GM19452 (cell line): ENCODE results near the gene DCTN2.
"Not testable (repeated sequence)": the region's sequence is repeated elsewhere in the genome, so short reads cannot be mapped to it uniquely, and the experiment has no call there.

Experiments used
- ATAC-seq: cut with Tn5 transposase; IDR thresholded peaks from one replicate; pipeline ENCODE4 v1.9.1; 2021; ENCODE audit not compliant: unreplicated experiment

The DCTN2 gene

DNA sequence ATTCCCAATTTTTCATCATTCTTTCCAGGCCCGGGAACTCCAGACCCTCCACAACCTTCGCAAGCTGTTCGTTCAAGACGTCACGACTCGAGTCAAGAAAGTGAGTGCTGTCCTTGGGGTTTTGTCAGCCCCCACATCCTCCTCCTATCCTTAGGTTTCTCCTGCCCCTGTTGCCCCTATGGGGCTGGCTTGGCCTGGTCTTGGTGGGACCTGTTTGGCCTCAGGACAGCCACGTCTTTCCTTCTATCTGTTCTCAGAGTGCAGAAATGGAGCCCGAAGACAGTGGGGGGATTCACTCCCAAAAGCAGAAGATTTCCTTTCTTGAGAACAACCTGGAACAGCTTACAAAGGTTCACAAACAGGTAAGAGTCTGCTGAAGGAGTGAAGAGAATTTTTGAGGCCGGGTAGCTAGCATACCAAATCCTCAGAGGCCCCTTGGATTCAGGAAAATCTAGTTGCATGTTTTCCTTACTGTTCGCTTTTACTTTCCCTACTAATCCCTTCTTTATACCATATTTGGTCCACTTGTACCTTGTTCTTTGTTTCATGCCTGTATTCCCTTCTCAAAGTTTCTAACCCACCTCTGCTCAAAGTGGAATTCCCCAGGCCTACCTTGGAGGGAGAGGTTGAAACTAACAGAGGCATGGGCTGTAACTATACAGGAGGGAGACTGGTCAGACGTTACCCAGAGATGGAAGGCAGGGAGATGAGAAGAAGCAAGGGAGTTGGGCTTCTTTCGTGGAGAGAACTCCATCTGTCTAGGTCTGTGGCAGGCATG, 31.2 kb upstream of the DCTN2 start:
- no peak for ATAC-seq

DNA sequence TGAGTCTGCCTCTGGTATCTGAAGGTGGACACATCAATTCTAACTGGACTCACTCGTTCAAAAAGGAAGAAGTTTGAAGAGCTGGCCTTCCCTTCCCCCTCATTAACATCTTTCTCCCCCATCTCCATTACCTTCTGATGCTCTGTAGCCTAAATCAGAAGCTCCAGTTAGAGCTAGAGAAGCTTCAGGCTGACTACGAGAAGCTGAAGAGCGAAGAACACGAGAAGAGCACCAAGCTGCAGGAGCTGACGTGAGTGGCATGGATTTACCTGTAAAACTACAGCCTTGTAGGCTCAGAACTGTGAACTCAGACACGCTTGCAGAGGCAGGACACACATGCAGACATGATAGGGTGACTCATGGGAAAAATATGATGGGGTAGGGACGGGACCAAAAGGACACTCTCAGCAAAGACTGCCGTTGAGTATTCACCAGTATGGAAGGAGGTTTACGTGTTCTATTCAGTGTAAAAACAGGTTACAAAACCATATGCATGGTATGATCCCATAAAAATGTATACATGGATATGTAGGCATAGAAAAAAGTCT, 29.7 kb upstream of the DCTN2 start:
- ATAC-seq, result no peak

DNA sequence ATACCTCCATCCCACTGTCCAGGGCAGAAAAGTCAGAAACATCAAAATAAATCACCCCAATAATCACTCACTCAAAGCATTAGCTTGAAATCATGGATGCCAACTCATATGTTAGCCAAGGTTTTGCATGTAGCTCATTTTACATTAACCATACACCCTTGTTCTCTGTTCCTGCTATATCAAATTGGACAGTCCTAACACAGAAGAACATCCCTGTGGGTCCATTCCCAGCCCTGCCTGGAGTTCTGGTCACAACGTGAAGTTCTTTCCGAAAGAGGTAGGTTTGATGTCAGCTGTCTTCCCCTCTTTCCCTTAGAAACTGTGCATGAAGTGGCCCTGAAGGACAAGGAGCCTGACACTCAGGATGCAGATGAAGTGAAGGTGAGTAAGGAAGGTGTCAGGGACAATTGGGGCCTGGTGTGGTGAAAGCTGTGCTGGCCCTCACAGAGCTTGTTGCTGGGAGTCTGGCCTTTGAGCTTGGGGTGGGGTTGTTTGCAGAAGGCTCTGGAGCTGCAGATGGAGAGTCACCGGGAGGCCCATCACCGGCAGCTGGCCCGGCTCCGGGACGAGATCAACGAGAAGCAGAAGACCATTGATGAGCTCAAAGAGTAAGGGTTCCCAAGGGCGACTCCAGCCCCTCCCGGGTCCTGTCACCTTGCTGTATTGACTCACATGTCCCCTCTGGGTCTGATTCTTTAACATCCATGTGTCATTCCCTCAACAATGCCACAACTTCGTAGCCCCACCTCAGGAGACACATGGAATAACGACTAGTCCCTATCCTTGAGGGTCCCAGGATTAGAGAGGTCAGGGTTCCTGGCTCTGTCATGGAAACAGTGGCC, 29.0 kb upstream of the DCTN2 start:
- no peak for ATAC-seq

DNA sequence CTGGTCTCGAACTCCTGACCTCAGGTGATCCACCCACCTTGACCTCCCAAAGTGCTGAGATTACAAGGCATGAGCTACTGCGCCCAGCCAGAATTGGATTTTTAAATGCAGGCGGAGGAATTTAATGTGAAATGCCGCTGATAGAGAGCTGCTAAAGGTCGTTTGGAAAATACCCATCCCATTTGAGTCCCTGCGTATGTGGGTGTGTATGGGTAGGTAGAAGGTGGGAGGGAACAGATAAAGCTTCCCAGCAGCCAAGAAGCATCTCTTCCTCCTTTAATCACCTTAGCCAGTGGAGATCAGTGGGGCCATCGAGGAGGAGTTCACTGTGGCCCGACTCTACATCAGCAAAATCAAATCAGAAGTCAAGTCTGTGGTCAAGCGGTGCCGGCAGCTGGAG, 27.8 kb upstream of the DCTN2 start:
- ATAC-seq, result no peak

DNA sequence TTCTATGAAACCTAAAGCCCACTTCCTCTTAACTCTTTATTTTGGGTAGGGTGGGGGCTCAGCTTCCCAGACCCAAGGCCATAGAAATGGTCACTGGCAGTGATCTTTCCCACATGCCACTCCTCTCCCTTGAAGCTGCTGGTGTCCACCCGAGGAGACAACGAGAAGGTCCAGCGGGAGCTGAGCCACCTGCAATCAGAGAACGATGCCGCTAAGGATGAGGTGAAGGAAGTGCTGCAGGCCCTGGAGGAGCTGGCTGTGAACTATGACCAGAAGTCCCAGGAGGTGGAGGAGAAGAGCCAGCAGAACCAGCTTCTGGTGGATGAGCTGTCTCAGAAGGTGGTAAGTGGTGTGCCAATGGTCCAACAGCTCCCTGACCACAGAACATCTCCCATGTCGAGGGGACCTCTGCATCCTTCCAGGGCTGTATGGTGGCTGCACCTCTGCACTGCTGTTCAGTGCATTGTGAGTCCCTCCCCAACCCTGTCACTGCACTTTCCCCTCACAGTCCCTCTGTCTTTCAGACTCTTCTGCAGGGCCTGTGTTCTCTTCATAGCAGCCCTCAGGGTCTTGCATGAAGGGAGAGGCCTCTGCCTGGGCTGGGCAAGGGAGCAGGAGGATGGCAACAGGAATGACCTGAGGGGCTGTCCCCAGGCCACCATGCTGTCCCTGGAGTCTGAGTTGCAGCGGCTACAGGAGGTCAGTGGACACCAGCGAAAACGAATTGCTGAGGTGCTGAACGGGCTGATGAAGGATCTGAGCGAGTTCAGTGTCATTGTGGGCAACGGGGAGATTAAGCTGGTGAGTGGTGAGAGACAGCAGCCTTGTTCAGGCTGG, 25.2 kb upstream of the DCTN2 start:
- no peak for ATAC-seq

DNA sequence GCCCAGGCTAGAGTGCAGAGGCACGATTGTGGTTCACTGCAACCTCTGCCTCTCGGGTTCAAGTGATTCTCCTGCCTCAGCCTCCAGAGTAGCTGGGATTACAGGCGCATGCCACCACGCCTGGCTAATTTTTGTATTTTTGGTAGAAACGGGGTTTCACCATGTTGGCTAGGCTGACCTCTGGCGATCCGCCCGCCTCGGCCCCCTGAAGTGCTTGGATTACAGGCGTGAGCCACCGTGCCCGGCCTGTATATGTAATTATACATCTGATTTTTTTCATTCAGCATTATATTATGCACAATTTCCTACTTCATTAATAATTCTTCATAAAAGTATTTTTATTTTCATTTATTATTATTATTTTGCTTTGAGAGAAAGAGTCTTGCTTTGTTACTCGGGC, 23.4 kb upstream of the DCTN2 start:
- ATAC-seq, result not testable (repeated sequence)

DNA sequence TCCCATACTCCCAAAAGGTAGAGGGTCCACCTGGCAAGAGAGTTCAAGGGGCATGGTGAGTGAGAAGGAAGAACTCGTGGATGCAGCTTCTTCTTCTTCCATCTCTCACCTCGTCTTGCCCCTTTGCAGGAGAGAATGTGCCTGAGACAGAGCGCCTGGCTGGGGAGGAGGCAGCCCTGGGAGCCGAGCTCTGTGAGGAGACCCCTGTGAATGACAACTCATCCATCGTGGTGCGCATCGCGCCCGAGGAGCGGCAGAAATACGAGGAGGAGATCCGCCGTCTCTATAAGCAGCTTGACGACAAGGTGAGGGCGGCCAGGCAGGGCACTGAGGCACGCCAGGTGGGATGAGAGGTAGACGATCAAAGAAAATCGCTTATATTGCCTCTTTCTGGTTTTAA, 22.9 kb upstream of the DCTN2 start:
- ATAC-seq, result no peak

DNA sequence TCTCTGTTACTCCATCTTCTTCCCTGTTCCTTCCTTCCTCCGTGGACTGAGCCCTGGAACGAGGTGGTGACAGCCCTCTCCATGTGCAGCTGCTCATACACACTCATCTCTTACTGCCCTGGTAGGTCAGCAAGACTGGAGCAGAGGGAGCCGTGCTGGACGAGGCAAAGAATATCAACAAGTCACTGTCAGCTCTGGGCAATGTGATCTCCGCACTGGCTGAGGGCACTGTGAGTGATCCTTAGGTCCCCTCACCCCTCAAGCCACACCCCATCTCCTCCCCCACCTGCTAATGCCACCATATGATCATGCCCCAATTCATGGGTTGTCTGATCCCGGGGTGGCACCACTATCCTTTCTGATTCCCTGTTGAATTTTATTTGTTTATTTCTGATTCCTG, 21.8 kb upstream of the DCTN2 start:
- no peak for ATAC-seq

DNA sequence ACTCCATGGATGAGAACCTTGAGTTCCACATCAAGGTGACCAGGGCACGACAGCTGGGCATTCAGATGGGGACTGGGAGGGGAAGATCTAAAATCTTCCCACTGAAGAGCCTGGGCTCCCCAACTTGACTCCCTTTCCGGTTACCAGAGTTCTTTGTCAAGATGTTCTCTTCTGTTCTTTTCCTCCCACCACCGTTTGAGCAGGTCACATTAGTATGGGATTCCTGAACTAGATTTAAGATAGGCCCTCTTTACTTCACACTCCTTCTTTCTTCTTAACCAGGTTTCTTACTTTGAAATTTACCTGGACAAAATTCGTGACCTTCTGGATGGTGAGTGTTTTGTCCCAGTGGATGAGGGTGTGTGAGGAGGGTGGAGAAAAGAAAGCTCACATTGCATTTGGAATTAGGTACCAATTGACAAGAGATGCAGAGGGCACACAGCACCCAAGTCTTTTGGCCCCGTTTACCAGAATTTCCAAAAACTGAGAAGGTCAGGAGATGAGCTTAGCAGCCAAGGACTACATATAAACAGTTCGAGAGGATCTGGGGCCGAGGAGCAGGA, 17.3 kb upstream of the DCTN2 start:
- no peak for ATAC-seq

DNA sequence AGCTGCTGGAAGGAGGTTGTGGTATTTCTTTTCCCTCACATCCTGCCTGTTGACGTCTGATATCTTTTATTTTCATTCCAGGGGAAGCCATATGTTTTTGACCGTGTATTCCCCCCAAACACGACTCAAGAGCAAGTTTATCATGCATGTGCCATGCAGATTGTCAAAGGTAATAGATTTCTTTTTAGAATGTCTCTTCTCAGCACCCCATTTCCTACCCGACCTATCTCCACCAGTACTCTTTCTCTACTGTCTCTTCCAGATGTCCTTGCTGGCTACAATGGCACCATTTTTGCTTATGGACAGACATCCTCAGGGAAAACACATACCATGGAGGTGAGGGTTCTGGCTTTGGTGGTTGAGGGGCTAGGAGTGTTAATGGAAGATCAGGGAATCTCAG, 16.4 kb upstream of the DCTN2 start:
- ATAC-seq, result no peak

DNA sequence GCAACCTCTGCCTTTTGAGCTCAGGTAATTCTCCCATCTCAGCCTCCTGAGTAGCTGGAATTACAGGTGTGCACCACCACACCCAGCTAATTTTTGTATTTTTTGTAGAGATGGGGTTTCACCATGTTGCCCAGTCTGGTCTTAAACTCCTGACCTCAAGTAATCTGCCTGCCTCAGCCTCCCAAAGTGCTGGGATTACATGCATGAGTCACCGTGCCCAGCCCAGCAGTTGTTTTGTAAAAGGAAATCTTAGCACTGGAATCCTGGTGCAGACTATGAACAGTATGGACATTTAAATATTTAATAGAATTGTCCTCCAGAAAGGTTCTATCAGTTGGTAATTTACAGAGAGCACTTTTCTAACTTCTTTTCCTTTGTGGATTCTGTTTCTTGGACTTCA, 14.1 kb upstream of the DCTN2 start:
- not testable (repeated sequence) for ATAC-seq

DNA sequence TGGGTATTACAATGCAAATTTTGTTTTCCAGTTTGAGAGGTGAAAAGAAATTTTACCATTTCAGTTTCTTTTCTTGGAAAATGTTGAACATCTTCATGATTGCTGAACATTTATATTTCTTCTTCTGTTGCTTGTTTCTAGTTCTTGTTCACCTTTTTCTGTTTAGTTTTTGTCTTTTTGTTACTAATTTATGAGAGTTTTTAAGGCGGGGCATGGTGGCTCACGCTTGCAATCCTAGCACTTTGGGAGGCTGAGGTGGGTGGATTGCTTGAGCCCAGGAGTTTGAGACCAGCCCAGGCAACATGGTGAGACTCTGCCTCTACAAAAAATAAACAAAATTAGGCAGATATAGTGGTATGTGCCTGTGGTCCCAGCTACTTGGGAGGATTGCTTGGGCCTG, 13.5 kb upstream of the DCTN2 start:
- no peak for ATAC-seq

DNA sequence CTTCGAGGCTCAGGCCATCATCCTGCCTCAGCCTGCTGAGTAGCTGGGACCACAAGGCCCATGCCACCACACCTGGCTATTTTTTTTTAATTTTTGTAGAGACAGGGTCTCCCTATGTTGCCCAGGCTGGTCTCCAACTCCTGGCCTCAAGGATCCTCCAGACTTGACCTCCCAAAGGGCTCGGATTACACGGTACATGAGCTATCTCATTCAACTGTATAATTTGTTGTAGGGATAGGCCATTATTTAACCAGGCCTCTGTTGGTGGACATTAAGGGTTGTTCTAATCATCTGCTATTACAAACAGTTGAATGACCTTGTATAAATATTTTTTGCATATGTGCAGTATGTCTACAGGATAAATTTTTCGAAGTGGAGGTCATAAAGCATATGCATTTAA, 11.9 kb upstream of the DCTN2 start:
- ATAC-seq, result no peak

DNA sequence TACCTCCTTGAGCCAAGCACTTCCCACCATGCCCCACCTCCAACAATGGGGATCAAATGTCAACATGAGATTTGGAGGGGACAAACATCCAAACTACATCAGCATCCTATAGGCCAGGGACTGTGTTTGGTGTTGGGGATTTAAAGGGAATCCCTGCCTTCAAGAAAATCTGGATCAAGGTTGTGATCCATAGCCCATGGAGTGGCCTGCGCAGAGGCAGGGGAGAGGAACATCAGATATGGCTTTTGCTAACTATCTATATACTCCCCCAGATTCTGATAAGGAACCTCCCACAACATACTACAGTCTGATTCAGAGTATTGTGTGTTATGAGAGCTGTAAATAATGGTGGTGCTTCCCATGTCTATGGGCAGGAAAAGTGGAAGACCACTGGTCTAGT, 7.9 kb upstream of the DCTN2 start:
- ATAC-seq, result no peak

DNA sequence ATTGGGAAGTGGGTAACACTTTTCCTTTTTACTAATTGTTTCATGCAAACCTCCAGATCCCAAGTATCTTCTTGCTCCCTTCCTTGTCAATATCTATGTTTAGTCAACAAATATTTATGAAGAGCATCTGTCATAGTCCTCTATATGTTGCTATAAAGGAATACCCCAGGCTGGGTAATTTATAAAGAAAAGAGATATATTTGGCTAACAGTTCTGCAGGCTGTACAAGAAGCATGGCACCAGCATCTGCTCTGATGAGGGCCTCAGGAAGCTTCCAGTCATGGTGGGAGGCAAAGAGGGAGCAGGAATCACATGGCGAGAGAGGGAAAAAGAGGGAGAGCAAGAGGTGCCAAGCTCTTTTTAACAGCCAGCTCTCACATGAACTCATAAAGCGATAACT, 7.5 kb upstream of the DCTN2 start:
- ATAC-seq, result no peak

DNA sequence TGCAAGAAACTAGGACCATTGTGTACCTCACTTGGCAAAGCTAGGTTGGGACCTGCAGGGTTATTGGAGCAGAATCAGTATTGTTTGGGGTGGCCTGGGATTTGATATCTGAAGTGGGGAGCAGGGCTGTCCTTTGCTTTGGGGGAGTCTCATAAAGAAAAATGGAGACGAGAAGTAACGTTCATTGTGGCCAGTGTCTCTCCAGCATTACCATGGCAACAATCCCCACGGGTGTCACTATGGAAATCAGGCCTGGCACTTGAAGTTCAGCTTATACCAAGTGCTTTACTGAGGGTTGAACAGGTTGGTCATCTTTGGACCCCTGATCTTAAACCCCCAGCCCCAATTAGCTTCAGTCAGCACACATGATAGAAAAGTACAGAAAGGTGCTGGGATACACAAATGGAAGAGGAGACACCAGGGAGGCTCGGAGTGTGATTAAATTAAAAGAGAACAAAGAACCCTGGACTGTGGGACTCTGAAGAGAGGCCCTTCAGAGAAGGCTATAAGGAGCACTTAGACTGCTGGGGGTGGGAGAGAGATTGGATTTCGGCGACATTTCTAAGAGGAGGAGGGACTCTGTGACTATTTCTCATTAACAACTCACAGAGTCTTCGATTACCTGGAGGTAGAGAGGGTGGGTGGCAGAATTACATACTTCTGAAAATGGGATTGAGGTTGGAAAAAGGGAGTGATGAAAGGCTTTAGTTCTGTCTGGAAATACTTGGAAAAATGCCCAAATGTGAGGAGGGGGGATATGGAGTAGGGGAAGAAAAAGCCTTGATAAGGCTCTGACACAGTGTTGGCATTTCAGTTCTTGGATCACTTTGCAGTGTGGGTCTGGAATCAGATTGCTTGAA, 6.6 kb upstream of the DCTN2 start:
- no peak for ATAC-seq

DNA sequence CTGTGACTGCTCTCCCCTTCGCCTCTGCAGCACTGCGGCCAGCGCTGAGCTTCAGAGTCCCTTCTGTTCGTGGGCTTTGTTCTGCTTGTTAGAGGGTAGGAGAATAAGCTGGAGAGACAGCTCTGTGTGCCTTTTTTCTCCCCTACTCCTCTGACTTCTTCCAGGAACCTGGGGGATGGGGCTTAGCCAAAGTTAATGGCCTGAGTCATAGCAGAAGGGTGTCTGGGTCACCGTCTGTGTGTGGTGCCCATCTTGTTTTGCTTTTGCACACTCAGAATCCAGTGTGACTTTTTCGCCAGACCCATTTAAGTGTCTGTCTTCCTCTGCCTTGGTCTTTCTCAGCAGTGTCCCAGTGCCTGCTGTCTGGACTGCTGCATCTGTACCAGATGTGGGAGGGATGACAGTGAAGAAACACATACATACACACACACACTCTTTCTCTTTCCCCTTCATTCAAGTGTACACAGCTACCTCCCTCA, 5.9 kb upstream of the DCTN2 start:
- no peak for ATAC-seq

DNA sequence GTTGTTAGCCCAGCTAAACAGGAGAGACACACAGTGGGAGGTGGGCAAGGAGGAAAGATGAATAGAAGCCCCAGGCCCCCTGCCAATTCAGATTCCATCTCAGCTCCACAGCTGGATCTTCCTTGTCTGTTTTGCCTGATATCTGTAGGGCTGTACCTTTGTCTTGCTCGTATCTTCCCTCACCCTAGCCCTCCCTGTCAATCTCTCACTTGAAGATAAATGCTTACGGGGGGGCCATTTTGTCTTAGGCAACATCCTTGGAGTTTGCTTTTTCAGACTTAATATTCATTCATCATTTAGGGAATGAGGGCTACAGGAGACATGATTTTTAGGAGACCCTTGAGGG, 5.3 kb upstream of the DCTN2 start:
- ATAC-seq, result no peak

DNA sequence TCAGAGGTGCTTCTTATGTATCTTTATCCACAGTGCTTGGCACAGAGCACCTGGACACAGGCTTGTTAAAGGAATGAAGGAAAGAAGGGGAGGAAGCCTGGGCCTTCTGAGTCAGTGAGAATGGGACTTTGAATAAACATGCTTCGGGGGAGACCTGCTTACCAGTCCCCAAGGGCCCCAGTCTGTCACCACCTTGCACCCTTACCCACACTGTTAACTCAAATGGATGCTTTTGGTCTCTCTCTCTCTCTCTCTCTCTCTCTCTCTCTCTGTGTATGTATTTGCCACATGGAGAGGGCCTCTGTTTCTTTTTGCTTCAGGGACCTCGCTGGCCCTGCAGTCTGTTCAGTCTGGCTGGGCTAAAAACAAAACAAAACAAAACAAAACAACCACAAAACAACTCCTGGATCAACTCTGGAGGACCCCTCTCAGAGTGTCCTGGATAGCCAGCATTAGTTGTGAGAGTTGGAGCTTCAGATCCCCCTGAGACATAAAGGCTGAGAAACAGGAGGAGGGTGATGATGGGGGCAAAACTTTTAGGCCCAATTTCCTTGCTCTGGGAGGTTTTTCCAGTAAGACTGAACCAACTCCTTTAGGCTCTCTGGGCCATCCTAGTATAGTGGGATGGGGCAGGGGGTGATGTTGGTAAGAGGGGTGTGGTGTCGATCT, 4.8 kb upstream of the DCTN2 start:
- ATAC-seq, result no peak
